DND-41 (cell line): ENCODE measurements around the gene CCSAP.

Experiments used
- ATAC-seq: fragments of 200-7000 bp; cut with Tn5 transposase; 3 replicates; pipeline ENCODE4 v1.9.1; 2021; ENCODE audit warnings: low read depth; ENCODE audit not compliant: insufficient read depth
- DNase-seq: peaks from one replicate; pipeline ENCODE4 v3.0.0-alpha.2; 2020
- H2AFZ ChIP-seq: 2 replicates; pipeline ENCODE4 v1.6.0; 2012; ENCODE audit warnings: low read depth, low read length
- H3K27ac ChIP-seq: 2 replicates; pipeline ENCODE4 v1.5.1; 2012; ENCODE audit warnings: low read length, inconsistent platforms
- H3K27me3 ChIP-seq: fragments of 200-600 bp; sonication (generic); 2 replicates; pipeline ENCODE4 v1.6.0; 2012; ENCODE audit warnings: low read length, mild to moderate bottlenecking, inconsistent platforms; ENCODE audit not compliant: insufficient read depth, poor library complexity
- H3K36me3 ChIP-seq: 2 replicates; pipeline ENCODE4 v1.5.1; 2012; ENCODE audit warnings: low read length, inconsistent platforms; ENCODE audit not compliant: insufficient read depth
- H3K4me1 ChIP-seq: 2 replicates; pipeline ENCODE4 v1.5.1; 2012; ENCODE audit warnings: mild to moderate bottlenecking, low read length; ENCODE audit not compliant: insufficient read depth
- H3K4me2 ChIP-seq: 2 replicates; pipeline ENCODE4 v1.6.0; 2012; ENCODE audit warnings: mild to moderate bottlenecking, moderate library complexity, low read length, inconsistent platforms; ENCODE audit not compliant: insufficient read depth
- H3K4me3 ChIP-seq, 2 experiments: fragments of 200-600 bp in 1 of 2; shearing (Covaris generic) in 1 of 2; 2 replicates each; pipeline ENCODE4 v1.5.1; 2012 to 2016; ENCODE audit warnings: inconsistent platforms in 2 of 2, low read length in 2 of 2, mild to moderate bottlenecking in 2 of 2, low read depth in 1 of 2, moderate library complexity in 1 of 2
- H3K79me2 ChIP-seq: 2 replicates; pipeline ENCODE4 v1.6.0; 2012; ENCODE audit warnings: low read length, inconsistent platforms; ENCODE audit not compliant: insufficient read depth
- H3K9ac ChIP-seq: 2 replicates; pipeline ENCODE4 v1.6.0; 2012; ENCODE audit warnings: low read depth, mild to moderate bottlenecking, inconsistent platforms, low read length, moderate library complexity
- H3K9me3 ChIP-seq: 2 replicates; pipeline ENCODE4 v1.5.1; 2012; ENCODE audit warnings: low read length, moderate library complexity, mild to moderate bottlenecking, inconsistent platforms; ENCODE audit not compliant: insufficient read depth, severe bottlenecking
- H4K20me1 ChIP-seq: 2 replicates; pipeline ENCODE4 v1.6.0; 2012; ENCODE audit warnings: low read length; ENCODE audit not compliant: insufficient read depth
- EZH2 ChIP-seq: IDR thresholded peaks from 3 replicates; pipeline ENCODE4 v1.6.1; 2012; ENCODE audit warnings: borderline replicate concordance, low read depth, mild to moderate bottlenecking, moderate library complexity, low read length, inconsistent platforms; ENCODE audit not compliant: severe bottlenecking
- TF ChIP-seq, protein P1 (sequence below): IDR thresholded peaks from 2 replicates; pipeline ENCODE4 v1.5.1; 2012; ENCODE audit warnings: borderline replicate concordance, low read length, moderate library complexity, mild to moderate bottlenecking; ENCODE audit not compliant: poor library complexity, severe bottlenecking; ENCODE audit errors: extremely low read depth

Gene CCSAP

DNA sequence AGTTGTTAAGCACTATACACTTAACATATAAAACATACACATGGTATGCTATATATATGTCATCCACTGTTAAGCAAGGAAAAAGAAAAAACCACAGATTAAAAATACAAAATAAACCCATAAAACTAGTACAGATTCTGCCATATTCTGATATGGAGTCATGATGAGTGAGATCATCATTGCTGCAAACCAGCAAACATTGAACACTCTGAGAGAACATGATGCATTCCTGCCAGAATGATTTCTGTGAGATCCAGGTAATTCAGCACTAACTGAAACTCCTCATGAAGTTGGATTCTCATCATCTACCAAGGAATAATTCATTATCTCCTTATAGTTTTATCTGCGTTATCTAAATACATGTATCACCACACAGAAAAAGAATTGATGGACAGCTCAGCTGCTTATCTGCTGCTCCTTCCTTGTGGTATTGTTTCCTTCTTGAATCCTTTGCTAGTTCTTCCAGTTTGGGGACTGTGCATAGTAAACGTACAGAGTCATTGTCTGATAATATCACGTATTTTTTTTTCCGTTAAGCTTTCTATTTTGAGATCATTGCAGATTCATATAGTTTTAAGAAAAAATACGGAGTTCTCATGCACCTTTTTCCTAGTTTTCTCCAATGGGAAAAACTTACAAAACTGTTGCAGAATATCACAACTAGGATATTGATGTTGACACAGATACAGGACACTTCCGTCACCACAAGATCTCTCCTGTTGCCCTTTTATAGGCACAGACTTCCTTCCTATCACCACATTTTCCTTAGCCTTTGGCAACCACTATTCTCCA lies 62.6 kb downstream of the CCSAP start:
- Histone ChIP-seq H3K79me2 (peaks cover 94% of the 10 kb centered on the region), H2AFZ (no peak overlapping the region), H3K4me2 (no peak overlapping the region), H3K4me1 (no peaks in the 10 kb centered on the region), H3K9ac (no peak overlapping the region), H4K20me1 (peaks cover 48% of the 10 kb centered on the region), H3K27ac (no peak overlapping the region), H3K27me3 (peaks cover 2% of the 10 kb centered on the region), H3K4me3 (no peak overlapping the region), H3K36me3 (no peaks in the 10 kb centered on the region), H3K9me3 (no peaks in the 10 kb centered on the region)
- TF ChIP-seq, protein P1, sequence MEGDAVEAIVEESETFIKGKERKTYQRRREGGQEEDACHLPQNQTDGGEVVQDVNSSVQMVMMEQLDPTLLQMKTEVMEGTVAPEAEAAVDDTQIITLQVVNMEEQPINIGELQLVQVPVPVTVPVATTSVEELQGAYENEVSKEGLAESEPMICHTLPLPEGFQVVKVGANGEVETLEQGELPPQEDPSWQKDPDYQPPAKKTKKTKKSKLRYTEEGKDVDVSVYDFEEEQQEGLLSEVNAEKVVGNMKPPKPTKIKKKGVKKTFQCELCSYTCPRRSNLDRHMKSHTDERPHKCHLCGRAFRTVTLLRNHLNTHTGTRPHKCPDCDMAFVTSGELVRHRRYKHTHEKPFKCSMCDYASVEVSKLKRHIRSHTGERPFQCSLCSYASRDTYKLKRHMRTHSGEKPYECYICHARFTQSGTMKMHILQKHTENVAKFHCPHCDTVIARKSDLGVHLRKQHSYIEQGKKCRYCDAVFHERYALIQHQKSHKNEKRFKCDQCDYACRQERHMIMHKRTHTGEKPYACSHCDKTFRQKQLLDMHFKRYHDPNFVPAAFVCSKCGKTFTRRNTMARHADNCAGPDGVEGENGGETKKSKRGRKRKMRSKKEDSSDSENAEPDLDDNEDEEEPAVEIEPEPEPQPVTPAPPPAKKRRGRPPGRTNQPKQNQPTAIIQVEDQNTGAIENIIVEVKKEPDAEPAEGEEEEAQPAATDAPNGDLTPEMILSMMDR, result no peak
- no peak for TF ChIP-seq EZH2
- DNase-seq, result no peak
- no peak for ATAC-seq

DNA sequence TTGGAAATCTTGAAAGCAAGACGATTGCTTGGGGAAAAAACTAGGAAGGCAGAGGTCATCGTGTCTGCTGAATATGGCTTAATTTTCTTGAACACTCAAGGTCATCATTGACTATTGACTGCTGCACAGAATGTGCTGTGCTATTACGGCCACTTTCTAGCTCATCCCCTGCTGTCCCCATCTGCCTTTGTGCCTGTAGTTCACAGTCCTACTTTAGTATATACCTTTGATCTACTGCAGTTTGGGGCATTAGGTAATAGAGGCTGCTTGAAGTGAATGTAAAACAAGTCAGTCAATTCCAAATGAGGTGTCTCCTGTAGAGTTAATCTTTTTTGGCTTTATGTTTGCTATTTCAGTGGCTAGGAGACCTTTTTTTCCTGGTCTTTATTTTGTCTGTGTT lies 63.6 kb downstream of the CCSAP start:
- Histone ChIP-seq H3K36me3 (no peaks in the 10 kb centered on the region), H3K27ac (no peak overlapping the region), H2AFZ (no peak overlapping the region), H3K4me2 (no peak overlapping the region), H3K4me1 (no peaks in the 10 kb centered on the region), H3K9me3 (no peaks in the 10 kb centered on the region), H3K9ac (no peak overlapping the region), H3K4me3 (no peak overlapping the region), H3K79me2 (peaks cover 95% of the 10 kb centered on the region), H4K20me1 (peaks cover 51% of the 10 kb centered on the region), H3K27me3 (peaks cover 2% of the 10 kb centered on the region)
- DNase-seq, result no peak
- no peak for ATAC-seq
- TF ChIP-seq, protein P1, result no peak
- no peak for TF ChIP-seq EZH2

DNA sequence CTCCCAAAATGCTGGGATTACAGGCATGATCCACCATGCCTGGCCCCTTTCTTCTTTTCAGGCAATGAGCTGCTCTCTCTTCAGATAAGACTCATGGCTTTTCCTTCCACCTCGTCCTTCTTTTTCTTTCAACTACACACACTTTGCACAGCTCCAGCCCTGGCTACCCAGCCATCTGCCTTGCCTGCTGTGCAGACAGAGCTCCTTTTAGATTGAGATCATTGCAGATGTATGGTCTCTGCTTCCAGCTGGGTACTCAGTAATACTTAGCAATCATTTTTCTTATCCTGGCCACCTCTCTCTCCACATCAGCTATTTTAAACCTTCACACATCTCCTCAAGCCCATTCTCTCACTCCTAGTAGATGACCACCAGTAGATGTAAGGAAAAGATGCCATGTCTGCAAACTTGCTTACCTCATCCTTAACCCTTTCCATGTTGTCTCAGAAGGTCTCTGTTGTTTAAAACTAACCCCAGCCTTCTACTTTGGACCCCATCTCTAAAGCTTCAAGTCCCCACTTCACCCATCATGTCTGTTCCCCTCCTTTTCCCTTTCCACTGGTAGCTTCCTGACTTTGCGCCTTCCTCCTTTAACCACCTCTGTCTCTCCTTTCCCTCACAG lies 64.6 kb downstream of the CCSAP start:
- Histone ChIP-seq H3K4me3 (no peak overlapping the region), H3K27ac (no peak overlapping the region), H3K9me3 (no peaks in the 10 kb centered on the region), H3K4me2 (no peak overlapping the region), H2AFZ (no peak overlapping the region), H3K4me1 (no peaks in the 10 kb centered on the region), H3K79me2 (peaks cover 96% of the 10 kb centered on the region), H3K27me3 (peaks cover 2% of the 10 kb centered on the region), H3K9ac (no peak overlapping the region), H3K36me3 (no peaks in the 10 kb centered on the region), H4K20me1 (peaks cover 50% of the 10 kb centered on the region)
- DNase-seq, result no peak
- TF ChIP-seq, protein P1, result no peak
- no peak for TF ChIP-seq EZH2
- ATAC-seq, result no peak
